Hypothalamus (tissue), 51 donors: ENCODE measurements around the gene MRPL9.

Source experiments
- DNase-seq, 51 donors: peaks; one replicate each; lab custom pipeline; 2025; lab: John Stamatoyannopoulos, UW

Gene MRPL9

GRCh38 chr1:151713874-151714273 lies 49.4 kb downstream of the MRPL9 start:
- no peak for DNase-seq

GRCh38 chr1:151713044-151713443 lies 50.3 kb downstream of the MRPL9 start:
- no peak for DNase-seq

- DNase-seq: no peak
Observed at GRCh38 chr1:151711951-151712350, 51.3 kb downstream of the MRPL9 start.

- peak in 4 of 51 donors; percentile 15 to 66 (median 43) for DNase-seq
Observed at GRCh38 chr1:151711044-151711800, 52.1 kb downstream of the MRPL9 start.

- DNase-seq: peak in 41 of 51 donors; percentile 9 to 90 (median 69)
Observed at GRCh38 chr1:151710187-151710840, 53.0 kb downstream of the MRPL9 start.
